OCI-LY7 (cell line): ENCODE results near the gene SPATA16. TPM values are rescaled to one million over a fixed set of nuclear protein-coding genes. Genes with fewer than 3 reads are reported as not detected.

Source experiments
- BruUV-seq: library from RNA; stranded (reverse); fragments of 400-500 nt; replicated peaks from 2 replicates; lab custom pipeline; 2021; lab: Mats Ljungman, UMichigan
- CTCF ChIA-PET: fragments of 300-600 bp; sonication (Branson Sonifier 250); formaldehyde crosslinking; loops from one replicate; lab custom pipeline; 2022; ENCODE audit warnings: antibody characterized with exemption; ENCODE audit not compliant: unreplicated experiment; lab: Charles Lee
- POLR2A ChIA-PET: fragments of 300-600 bp; sonication (Branson Sonifier 250); formaldehyde crosslinking; loops from one replicate; lab custom pipeline; 2022; ENCODE audit warnings: antibody characterized with exemption; lab: Charles Lee
- DNase-seq: peaks from one replicate; pipeline ENCODE4 v3.0.0-alpha.2; 2015; ENCODE audit warnings: low spot score
- H2AFZ ChIP-seq: fragments of 200-600 bp; sonication (generic), shearing (Covaris generic); 2 replicates; pipeline ENCODE4 v1.6.1; 2014; ENCODE audit warnings: mild to moderate bottlenecking, antibody characterized with exemption, low read length, moderate library complexity
- H3K27ac ChIP-seq: fragments of 200-600 bp; sonication (generic); 2 replicates; pipeline ENCODE4 v1.5.1; 2014; ENCODE audit warnings: mixed run types, low read depth, mild to moderate bottlenecking, moderate library complexity, low read length, inconsistent platforms; ENCODE audit not compliant: poor library complexity, severe bottlenecking
- H3K36me3 ChIP-seq: fragments of 200-600 bp; sonication (generic); 2 replicates; pipeline ENCODE4 v1.6.1; 2014; ENCODE audit warnings: mild to moderate bottlenecking, antibody characterized with exemption, low read length, moderate library complexity, mixed read lengths; ENCODE audit not compliant: insufficient read depth
- H3K4me1 ChIP-seq: fragments of 200-600 bp; sonication (generic); 2 replicates; pipeline ENCODE4 v1.5.1; 2014; ENCODE audit warnings: mild to moderate bottlenecking, low read length; ENCODE audit not compliant: insufficient read depth, poor library complexity, severe bottlenecking
- H3K4me2 ChIP-seq: fragments of 200-600 bp; sonication (generic); 2 replicates; pipeline ENCODE4 v1.6.1; 2014; ENCODE audit warnings: mild to moderate bottlenecking, low read length
- H3K4me3 ChIP-seq: fragments of 200-600 bp; sonication (generic); 2 replicates; pipeline ENCODE4 v1.5.1; 2014; ENCODE audit warnings: mild to moderate bottlenecking, low read depth, low read length; ENCODE audit not compliant: poor library complexity, severe bottlenecking
- H3K79me2 ChIP-seq: fragments of 200-600 bp; sonication (generic); 2 replicates; pipeline ENCODE4 v1.6.1; 2016; ENCODE audit warnings: low read depth, mild to moderate bottlenecking, low read length, moderate library complexity, mixed read lengths; ENCODE audit not compliant: insufficient read depth
- H3K9me2 ChIP-seq: fragments of 200-600 bp; sonication (generic); 2 replicates; pipeline ENCODE4 v1.6.1; 2016; ENCODE audit warnings: mild to moderate bottlenecking, low read length, mixed read lengths; ENCODE audit not compliant: insufficient read depth
- H3K9me3 ChIP-seq: fragments of 200-600 bp; sonication (generic); 2 replicates; pipeline ENCODE4 v1.6.1; 2014; ENCODE audit warnings: mild to moderate bottlenecking, mixed run types, low read length, mixed read lengths
- H4K20me1 ChIP-seq: fragments of 200-600 bp; sonication (generic); 2 replicates; pipeline ENCODE4 v1.6.1; 2014; ENCODE audit warnings: mild to moderate bottlenecking, antibody characterized with exemption, low read length, moderate library complexity, mixed read lengths; ENCODE audit not compliant: insufficient read depth
- CTCF ChIP-seq: fragments of 200-600 bp; sonication (generic); conservative IDR thresholded peaks from 2 replicates; pipeline ENCODE4 v1.5.1; 2014; ENCODE audit warnings: mild to moderate bottlenecking, antibody characterized with exemption, low read length, moderate library complexity, mixed read lengths
- EZH2phosphoT487 ChIP-seq: fragments of 200-600 bp; sonication (generic); IDR thresholded peaks from 2 replicates; pipeline ENCODE4 v1.6.1; 2018; ENCODE audit warnings: low read depth, borderline replicate concordance, mild to moderate bottlenecking, mixed run types, antibody characterized with exemption, low read length, moderate library complexity, mixed read lengths
- intact Hi-C: fragments of 100-400 bp; cut with micrococcal nuclease; formaldehyde crosslinking; loops from one replicate; pipeline ENCODE4 v1.10.0; 2022; ENCODE audit not compliant: unreplicated experiment
- total RNA-seq, 2 experiments: library from RNA; depleted of rRNA in 1 of 2; stranded (reverse); fragments of >200 nt in 1 of 2; shearing (Covaris generic) in 1 of 2; gene quantifications; 2 replicates each; pipeline ENCODE4 v1.2.3, GENCODE V29; 2014 to 2022

The SPATA16 gene
- total RNA-seq, 2 experiments from 2014 or later = not detected

GRCh38 chr3:172984914-172985313 is 156.1 kb downstream of the SPATA16 start:
- DNase-seq = no peak
- Histone ChIP-seq H3K27ac (no peak overlapping the region), H3K36me3 (no peaks in the 10 kb centered on the region), H3K9me3 (no peaks in the 10 kb centered on the region), H3K79me2 (no peaks in the 10 kb centered on the region), H3K4me3 (no peak overlapping the region), H3K4me1 (no peaks in the 10 kb centered on the region), H3K9me2 (no peaks in the 10 kb centered on the region), H3K4me2 (no peak overlapping the region), H2AFZ (no peak overlapping the region), H4K20me1 (no peaks in the 10 kb centered on the region)
- TF ChIP-seq EZH2phosphoT487 (no peak), CTCF (no peak)
- no TSS peak for BruUV-seq
- ChIA-PET POLR2A (no interaction called here), CTCF (no interaction called here)
- intact Hi-C loops = no loop called here

- H3K9me2 ChIP-seq = no peaks in the 10 kb centered on the region
- H2AFZ ChIP-seq = no peak overlapping the region
- BruUV-seq = no TSS peak
- no peaks in the 10 kb centered on the region for H3K36me3 ChIP-seq
- H3K79me2 ChIP-seq = no peaks in the 10 kb centered on the region
- no peak overlapping the region for H3K4me3 ChIP-seq
- DNase-seq = no peak
- H3K4me2 ChIP-seq = no peak overlapping the region
- no peaks in the 10 kb centered on the region for H4K20me1 ChIP-seq
- H3K27ac ChIP-seq = no peak overlapping the region
- no peaks in the 10 kb centered on the region for H3K9me3 ChIP-seq
- no peaks in the 10 kb centered on the region for H3K4me1 ChIP-seq
- ChIA-PET CTCF (no interaction called here), POLR2A (no interaction called here)
- TF ChIP-seq CTCF = peak; percentile 43; the same call in 1 of the 2 replicates
- TF ChIP-seq EZH2phosphoT487 = no peak
- intact Hi-C loops = no loop called here
Observed at GRCh38 chr3:172982736-172983364, 158.2 kb downstream of the SPATA16 start.

GRCh38 chr3:172981407-172981983 is 159.5 kb downstream of the SPATA16 start:
- BruUV-seq = no TSS peak

More at GRCh38 chr3:172981407-172981983, 159.5 kb downstream of the SPATA16 start:
- POLR2A ChIA-PET = no interaction called here
- Histone ChIP-seq H3K36me3 (no peaks in the 10 kb centered on the region), H3K4me1 (no peaks in the 10 kb centered on the region), H3K9me2 (no peaks in the 10 kb centered on the region), H2AFZ (no peak overlapping the region), H3K4me2 (no peak overlapping the region), H3K9me3 (no peaks in the 10 kb centered on the region), H3K27ac (no peak overlapping the region), H4K20me1 (no peaks in the 10 kb centered on the region), H3K4me3 (no peak overlapping the region), H3K79me2 (no peaks in the 10 kb centered on the region)
- TF ChIP-seq CTCF = no peak
- TF ChIP-seq EZH2phosphoT487 = no peak
- intact Hi-C loops = no loop called here
- CTCF ChIA-PET = no interaction called here
- DNase-seq = no peak
